ENCODE measurements around the gene ILF3.

ILF3 gene

GRCh38 chr19:10695401-10696398 lies 41.6 kb downstream of the ILF3 start:
- peak; percentile 68 for DNase-seq (ENCODE audit: low read depth, low spot score)

GRCh38 chr19:10699650-10700335 lies 45.6 kb downstream of the ILF3 start:
- DNase-seq (ENCODE audit: low read depth, low spot score), result peak; percentile 54

GRCh38 chr19:10701955-10702525 lies 47.9 kb downstream of the ILF3 start:
- DNase-seq (ENCODE audit: low read depth, low spot score), result no peak

- DNase-seq (ENCODE audit: low read depth, low spot score), result no peak
Measured at GRCh38 chr19:10706990-10707389, 52.8 kb downstream of the ILF3 start.

GRCh38 chr19:10707440-10707839 lies 53.3 kb downstream of the ILF3 start:
- DNase-seq (ENCODE audit: low read depth, low spot score), result no peak

GRCh38 chr19:10708291-10708690 lies 54.1 kb downstream of the ILF3 start:
- no peak for DNase-seq (ENCODE audit: low read depth, low spot score)

- no peak for DNase-seq (ENCODE audit: low read depth, low spot score)
Measured at GRCh38 chr19:10712045-10712444, 57.9 kb downstream of the ILF3 start.

- no peak for DNase-seq (ENCODE audit: low read depth, low spot score)
Measured at GRCh38 chr19:10712754-10713153, 58.6 kb downstream of the ILF3 start.

- DNase-seq (ENCODE audit: low read depth, low spot score), result no peak
Measured at GRCh38 chr19:10713317-10713716, 59.2 kb downstream of the ILF3 start.

GRCh38 chr19:10717054-10717355 lies 62.9 kb downstream of the ILF3 start:
- no peak for DNase-seq (ENCODE audit: low read depth, low spot score)

- peak; percentile 93 for DNase-seq (ENCODE audit: low read depth, low spot score)
Measured at GRCh38 chr19:10717356-10718204, 63.4 kb downstream of the ILF3 start, which contains the start of gene DNM2. Gene DNM2, plus strand, starts transcription at chr19:10718079. Its CDS starts 164 bp downstream, at chr19:10718243.

- DNase-seq (ENCODE audit: low read depth, low spot score), result no peak
Measured at GRCh38 chr19:10718205-10719196, 64.4 kb downstream of the ILF3 start.

GRCh38 chr19:10719466-10719961 lies 65.4 kb downstream of the ILF3 start:
- DNase-seq (ENCODE audit: low read depth, low spot score), result no peak

- no peak for DNase-seq (ENCODE audit: low read depth, low spot score)
Measured at GRCh38 chr19:10720607-10721125, 66.5 kb downstream of the ILF3 start.

- DNase-seq (ENCODE audit: low read depth, low spot score), result no peak
Measured at GRCh38 chr19:10723591-10723990, 69.4 kb downstream of the ILF3 start.

- no peak for DNase-seq (ENCODE audit: low read depth, low spot score)
Measured at GRCh38 chr19:10724573-10725071, 70.5 kb downstream of the ILF3 start.

GRCh38 chr19:10725415-10725814 lies 71.3 kb downstream of the ILF3 start:
- no peak for DNase-seq (ENCODE audit: low read depth, low spot score)

- DNase-seq (ENCODE audit: low read depth, low spot score), result no peak
Measured at GRCh38 chr19:10726268-10726667, 72.1 kb downstream of the ILF3 start.

GRCh38 chr19:10727685-10728201 lies 73.6 kb downstream of the ILF3 start:
- no peak for DNase-seq (ENCODE audit: low read depth, low spot score)
